H9 (cell line): ENCODE measurements around the gene TSLP. TPM values are rescaled to one million over a fixed set of nuclear protein-coding genes. Genes with fewer than 3 reads are reported as not detected.

Source experiments
- DNase-seq: peaks from one replicate; pipeline ENCODE4 v3.0.0-alpha.2; 2017
- H2AFZ ChIP-seq: one replicate; pipeline ENCODE4 v1.6.1; 2013; ENCODE audit warnings: mild to moderate bottlenecking, low read length, control low read depth, moderate library complexity
- H2AK5ac ChIP-seq: 2 replicates; pipeline ENCODE4 v1.6.1; 2013; ENCODE audit warnings: low read length, control low read depth, mixed read lengths; ENCODE audit not compliant: insufficient read length
- H2BK120ac ChIP-seq: one replicate; pipeline ENCODE4 v1.6.1; 2013; ENCODE audit warnings: low read depth, mild to moderate bottlenecking, low read length, control low read depth, inconsistent platforms; ENCODE audit not compliant: poor library complexity, severe bottlenecking
- H2BK12ac ChIP-seq: 2 replicates; pipeline ENCODE4 v1.6.1; 2013; ENCODE audit warnings: low read length, control low read depth, mixed read lengths, low read depth; ENCODE audit not compliant: insufficient read length
- H2BK15ac ChIP-seq: 2 replicates; pipeline ENCODE4 v1.6.1; 2013; ENCODE audit warnings: low read depth, low read length, control low read depth
- H2BK20ac ChIP-seq: one replicate; pipeline ENCODE4 v1.6.1; 2013; ENCODE audit warnings: low read depth, mild to moderate bottlenecking, low read length, control low read depth, inconsistent platforms; ENCODE audit not compliant: poor library complexity, severe bottlenecking
- H2BK5ac ChIP-seq: 2 replicates; pipeline ENCODE4 v1.6.1; 2013; ENCODE audit warnings: low read length, control low read depth, mixed read lengths; ENCODE audit not compliant: insufficient read length
- H3K14ac ChIP-seq: 2 replicates; pipeline ENCODE4 v1.6.1; 2013; ENCODE audit warnings: low read length, control low read depth; ENCODE audit not compliant: insufficient read depth
- H3K18ac ChIP-seq: 2 replicates; pipeline ENCODE4 v1.6.1; 2013; ENCODE audit warnings: low read depth, mild to moderate bottlenecking, mixed read lengths, low read length, control low read depth; ENCODE audit not compliant: insufficient read length
- H3K23ac ChIP-seq: 2 replicates; pipeline ENCODE4 v1.6.1; 2013; ENCODE audit warnings: low read length, control low read depth, mixed read lengths, low read depth; ENCODE audit not compliant: insufficient read length
- H3K23me2 ChIP-seq: 2 replicates; pipeline ENCODE4 v1.6.1; 2013; ENCODE audit warnings: low read depth, mild to moderate bottlenecking, mixed read lengths, low read length, control low read depth; ENCODE audit not compliant: insufficient read length, poor library complexity, severe bottlenecking
- H3K27ac ChIP-seq: 2 replicates; pipeline ENCODE4 v1.5.1; 2013; ENCODE audit warnings: low read length, control low read depth, mixed read lengths, low read depth; ENCODE audit not compliant: insufficient read length
- H3K27me3 ChIP-seq: 2 replicates; pipeline ENCODE4 v1.6.1; 2013; ENCODE audit warnings: low read length, control low read depth, inconsistent platforms; ENCODE audit not compliant: insufficient read depth
- H3K4ac ChIP-seq: 2 replicates; pipeline ENCODE4 v1.6.1; 2013; ENCODE audit warnings: low read depth, mild to moderate bottlenecking, control low read depth, inconsistent platforms, low read length, moderate library complexity
- H3K4me1 ChIP-seq: 2 replicates; pipeline ENCODE4 v1.6.1; 2013; ENCODE audit warnings: low read length, control low read depth, inconsistent platforms; ENCODE audit not compliant: insufficient read depth
- H3K4me2 ChIP-seq: 2 replicates; pipeline ENCODE4 v1.6.1; 2013; ENCODE audit warnings: low read length, control low read depth, mixed read lengths; ENCODE audit not compliant: insufficient read length, insufficient read depth
- H3K56ac ChIP-seq: 2 replicates; pipeline ENCODE4 v1.6.1; 2013; ENCODE audit warnings: low read depth, mild to moderate bottlenecking, mixed read lengths, low read length, control low read depth; ENCODE audit not compliant: insufficient read length
- H3K79me1 ChIP-seq: 2 replicates; pipeline ENCODE4 v1.6.1; 2013; ENCODE audit warnings: low read depth, mild to moderate bottlenecking, moderate library complexity, low read length, control low read depth, inconsistent platforms; ENCODE audit not compliant: insufficient read depth, poor library complexity, severe bottlenecking
- H3K79me2 ChIP-seq: 2 replicates; pipeline ENCODE4 v1.6.1; 2013; ENCODE audit warnings: low read length, control low read depth, inconsistent platforms; ENCODE audit not compliant: insufficient read depth
- H3K9ac ChIP-seq: 2 replicates; pipeline ENCODE4 v1.6.1; 2013; ENCODE audit warnings: low read length, control low read depth, mixed read lengths; ENCODE audit not compliant: insufficient read length; ENCODE audit errors: extremely low read depth
- H3K9me3 ChIP-seq: one replicate; pipeline ENCODE4 v1.6.1; 2013; ENCODE audit warnings: low read depth, low read length, inconsistent platforms; ENCODE audit not compliant: control insufficient read depth
- H3T11ph ChIP-seq: one replicate; pipeline ENCODE4 v1.6.1; 2013; ENCODE audit warnings: mild to moderate bottlenecking, low read length, control low read depth, inconsistent platforms
- H4K20me1 ChIP-seq: one replicate; pipeline ENCODE4 v1.6.1; 2013; ENCODE audit not compliant: control insufficient read depth, insufficient read length, insufficient read depth
- H4K5ac ChIP-seq: 2 replicates; pipeline ENCODE4 v1.6.1; 2013; ENCODE audit warnings: low read depth, mild to moderate bottlenecking, mixed read lengths, low read length, control low read depth; ENCODE audit not compliant: insufficient read length
- H4K8ac ChIP-seq: replicated peaks from 2 replicates; pipeline ENCODE4 v1.6.1; 2013; ENCODE audit warnings: low read length, control low read depth, mixed read lengths, low read depth; ENCODE audit not compliant: insufficient read length
- H4K91ac ChIP-seq: 2 replicates; pipeline ENCODE4 v1.6.1; 2013; ENCODE audit warnings: low read depth, mild to moderate bottlenecking, moderate library complexity, mixed read lengths, low read length, control low read depth; ENCODE audit not compliant: insufficient read length
- H3K27ac Mint-ChIP-seq, 3 experiments: 2 replicates in 2 of 3; 3 replicates in 1 of 3; pipeline ENCODE4 v1.8.0; 2020 to 2021; ENCODE audit warnings: mixed read lengths in 3 of 3, mild to moderate bottlenecking in 1 of 3, moderate library complexity in 1 of 3
- H3K27me3 Mint-ChIP-seq: 2 replicates; pipeline ENCODE4 v1.8.0; 2021; ENCODE audit warnings: low read depth, mild to moderate bottlenecking, moderate library complexity, mixed read lengths
- H3K36me3 Mint-ChIP-seq, 3 experiments: 2 replicates in 2 of 3; 3 replicates in 1 of 3; pipeline ENCODE4 v1.8.0; 2020 to 2021; ENCODE audit warnings: low read depth in 3 of 3, mixed read lengths in 3 of 3; ENCODE audit not compliant: insufficient read depth in 1 of 3
- H3K4me1 Mint-ChIP-seq, 2 experiments: 2 replicates each; pipeline ENCODE4 v1.8.0; 2020; ENCODE audit warnings: mixed read lengths in 2 of 2
- H3K4me3 Mint-ChIP-seq, 2 experiments: 2 replicates in 1 of 2; 3 replicates in 1 of 2; pipeline ENCODE4 v1.8.0; 2020 to 2021; ENCODE audit warnings: mild to moderate bottlenecking in 2 of 2, mixed read lengths in 2 of 2, moderate library complexity in 1 of 2
- H3K9me3 Mint-ChIP-seq, 2 experiments: 2 replicates in 1 of 2; 3 replicates in 1 of 2; pipeline ENCODE4 v1.8.0; 2020; ENCODE audit warnings: mild to moderate bottlenecking in 2 of 2, mixed read lengths in 2 of 2, moderate library complexity in 1 of 2
- CTCF ChIP-seq: fragments of 200-600 bp; sonication (generic); conservative IDR thresholded peaks from 3 replicates; pipeline ENCODE4 v1.8.0; 2021; ENCODE audit warnings: antibody characterized with exemption, mild to moderate bottlenecking
- WGBS: extraction: QIAGEN DNeasy Blood & Tissue Kit; methylation state at CpG from one replicate; pipeline ENCODE4 v1.1.7; 2013; ENCODE audit warnings: missing lambda C conversion rate, low lambda C conversion rate, mixed read lengths; ENCODE audit not compliant: insufficient read length; ENCODE audit errors: extremely low coverage; 5-methylcytosine and 5-hydroxymethylcytosine counted together
- total RNA-seq: library from RNA; stranded (reverse); gene quantifications from 2 replicates; pipeline ENCODE4 v1.2.1, GENCODE V29; 2021

The TSLP gene
- total RNA-seq, 1 experiment from 2014 or later: 0.63 TPM

GRCh38 chr5:111070272-111071134, 1.0 kb upstream of the TSLP start:
- Mint-ChIP-seq H3K27ac (no peak overlapping the region), H3K36me3 (no peaks in the 10 kb centered on the region), H3K4me3 (peak overlapping the region; percentile 62 to 81), H3K9me3 (no peaks in the 10 kb centered on the region), H3K4me1 (peaks cover 18 to 21% of the 10 kb centered on the region in 2 experiments), H3K27me3 (peaks cover 84% of the 10 kb centered on the region)
- Histone ChIP-seq H3K9ac (no peak overlapping the region), H2BK20ac (no peak overlapping the region), H3K23me2 (peaks cover 15% of the 10 kb centered on the region), H2BK15ac (no peak overlapping the region), H2BK120ac (no peak overlapping the region), H4K20me1 (no peaks in the 10 kb centered on the region), H3K56ac (no peak overlapping the region), H3K4me1 (no peaks in the 10 kb centered on the region; the same call in 1 of the 2 replicates), H3K23ac (no peak overlapping the region), H3K4me2 (peak overlapping the region; percentile 54), H4K5ac (no peak overlapping the region), H3T11ph (no peak overlapping the region), H3K79me2 (no peaks in the 10 kb centered on the region), H2AFZ (no peak overlapping the region), H2AK5ac (no peak overlapping the region), H3K9me3 (no peaks in the 10 kb centered on the region), H3K4ac (no peak overlapping the region), H3K14ac (no peak overlapping the region), H4K91ac (no peak overlapping the region), H3K18ac (no peak overlapping the region), H3K27ac (no peak overlapping the region), H3K27me3 (peaks cover 34% of the 10 kb centered on the region; the same call in 1 of the 2 replicates), H4K8ac (no peak overlapping the region), H2BK5ac (no peak overlapping the region), H2BK12ac (no peak overlapping the region), H3K79me1 (no peaks in the 10 kb centered on the region)
- DNase-seq: peak; percentile 70
- no CpG with 5 or more reads among the region's 42 CpGs for WGBS
- TF ChIP-seq CTCF: no peak; the same call in 2 of the 3 replicates
